ENCODE measurements around the gene PTPN14.

PTPN14 gene

GRCh38 chr1:214569357-214570004, 18.1 kb upstream of the PTPN14 start (continued):
- TF ChIP-seq TSHZ2 (CRISPR knock-in tag; IDR thresholded peaks at IDR 0.05) (no peak), GLIS3 (CRISPR knock-in tag; IDR thresholded peaks at IDR 0.05) (no peak), TCF4 (CRISPR knock-in tag; IDR thresholded peaks at IDR 0.05; ENCODE audit: borderline replicate concordance) (no peak), ZNF565 (CRISPR knock-in tag; conservative IDR thresholded peaks at IDR 0.05; ENCODE audit: low read depth) (no peak), ZNF70 (CRISPR knock-in tag; IDR thresholded peaks at IDR 0.05) (no peak)

- ATAC-seq: no peak
Observed at GRCh38 chr1:214568328-214568727, 16.9 kb upstream of the PTPN14 start.

GRCh38 chr1:214567481-214567980, 16.1 kb upstream of the PTPN14 start:
- no peak for TF ChIP-seq BACH2 (CRISPR knock-in tag; IDR thresholded peaks at IDR 0.05; ENCODE audit: borderline replicate concordance)
- TF ChIP-seq SNAI2 (CRISPR knock-in tag; IDR thresholded peaks at IDR 0.05): no peak
- TF ChIP-seq TOX (CRISPR knock-in tag; IDR thresholded peaks at IDR 0.05; ENCODE audit: borderline replicate concordance): no peak
- no peak for TF ChIP-seq ZFP30 (CRISPR knock-in tag; IDR thresholded peaks at IDR 0.05)
- TF ChIP-seq ZNF70 (CRISPR knock-in tag; IDR thresholded peaks at IDR 0.05): no peak
- no peak for TF ChIP-seq TCF4 (CRISPR knock-in tag; IDR thresholded peaks at IDR 0.05; ENCODE audit: borderline replicate concordance)
- TF ChIP-seq GLIS3 (CRISPR knock-in tag; IDR thresholded peaks at IDR 0.05): no peak
- no peak for TF ChIP-seq CREB5 (CRISPR knock-in tag; IDR thresholded peaks at IDR 0.05; ENCODE audit: low read depth)
- TF ChIP-seq ISL1 (CRISPR knock-in tag; IDR thresholded peaks at IDR 0.05): no peak
- no peak for TF ChIP-seq ARNTL (CRISPR knock-in tag; IDR thresholded peaks at IDR 0.05; ENCODE audit: borderline replicate concordance, low read depth)
- no peak for TF ChIP-seq PPARA (CRISPR knock-in tag; IDR thresholded peaks at IDR 0.05; ENCODE audit: borderline replicate concordance)
- ATAC-seq: no peak

More at GRCh38 chr1:214568328-214568727, 16.9 kb upstream of the PTPN14 start:
- no peak for TF ChIP-seq POU6F1 (CRISPR knock-in tag; IDR thresholded peaks at IDR 0.05; ENCODE audit: borderline replicate concordance, low read depth)

- peak; percentile 75 for ATAC-seq
- TF ChIP-seq TCF4 (CRISPR knock-in tag; IDR thresholded peaks at IDR 0.05; ENCODE audit: borderline replicate concordance) (no peak), OSR1 (CRISPR knock-in tag; IDR thresholded peaks at IDR 0.05) (no peak), ZFP30 (CRISPR knock-in tag; IDR thresholded peaks at IDR 0.05) (no peak), ARNTL (CRISPR knock-in tag; IDR thresholded peaks at IDR 0.05; ENCODE audit: borderline replicate concordance, low read depth) (no peak), POU6F1 (CRISPR knock-in tag; IDR thresholded peaks at IDR 0.05; ENCODE audit: borderline replicate concordance, low read depth) (no peak), PATZ1 (CRISPR knock-in tag; IDR thresholded peaks at IDR 0.05; ENCODE audit: borderline replicate concordance) (no peak), ZNF565 (CRISPR knock-in tag; conservative IDR thresholded peaks at IDR 0.05; ENCODE audit: low read depth) (no peak), ZC3H10 (CRISPR knock-in tag; IDR thresholded peaks at IDR 0.05) (no peak), CSDC2 (CRISPR knock-in tag; IDR thresholded peaks at IDR 0.05) (no peak), SNAI2 (CRISPR knock-in tag; IDR thresholded peaks at IDR 0.05) (no peak), TOX (CRISPR knock-in tag; IDR thresholded peaks at IDR 0.05; ENCODE audit: borderline replicate concordance) (no peak), ZNF70 (CRISPR knock-in tag; IDR thresholded peaks at IDR 0.05) (no peak), ZFP3 (CRISPR knock-in tag; IDR thresholded peaks at IDR 0.05) (no peak), CSRNP3 (CRISPR knock-in tag; IDR thresholded peaks at IDR 0.05) (no peak), RARB (CRISPR knock-in tag; IDR thresholded peaks at IDR 0.05) (no peak), ISL1 (CRISPR knock-in tag; IDR thresholded peaks at IDR 0.05) (no peak), ZNF8 (CRISPR knock-in tag; IDR thresholded peaks at IDR 0.05) (no peak), GLIS3 (CRISPR knock-in tag; IDR thresholded peaks at IDR 0.05) (no peak), ESRRG (CRISPR knock-in tag; IDR thresholded peaks at IDR 0.05) (no peak)
Observed at GRCh38 chr1:214566158-214567104, 15.0 kb upstream of the PTPN14 start.

Measured in SK-N-SH treated with all-trans-retinoic acid at 6 μM for 48 hours (cell line).